ENCODE results near the gene PPP2R2B.

DNA sequence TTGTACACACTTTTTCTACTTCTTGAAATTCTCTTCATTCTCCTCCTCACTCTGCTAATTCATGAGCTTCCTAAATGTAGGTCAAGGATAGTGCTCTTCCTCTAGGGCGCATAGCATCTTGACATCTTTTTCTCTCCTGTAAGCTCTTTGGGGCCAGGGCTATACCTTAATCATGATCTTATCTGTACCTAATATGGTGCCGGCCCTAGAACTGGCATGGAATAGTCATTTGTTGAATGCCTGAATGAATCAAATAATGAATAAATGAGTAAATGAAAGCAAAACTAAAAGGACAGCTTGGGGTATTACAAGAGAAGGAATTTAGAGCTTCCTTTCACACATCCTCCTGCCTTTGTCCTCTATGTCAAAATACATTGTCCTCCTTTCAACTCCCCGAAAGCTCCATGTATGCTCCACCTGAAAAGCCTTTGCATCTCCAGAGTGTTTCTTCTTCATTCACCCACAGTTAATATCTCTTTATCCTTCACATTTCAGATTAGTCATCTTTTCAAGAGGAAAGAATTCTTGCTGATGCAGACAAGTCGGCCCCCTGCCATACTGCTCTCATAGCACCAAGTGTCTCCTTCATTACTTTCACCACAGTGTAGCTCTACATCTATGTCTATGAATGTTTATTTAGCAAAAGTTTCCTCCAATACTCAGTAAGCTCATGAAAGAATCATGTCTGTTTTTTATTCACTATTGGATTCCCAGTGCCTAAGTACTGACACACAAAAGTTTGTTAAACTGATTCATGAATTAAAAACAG lies 16.4 kb upstream of the PPP2R2B start:
- TF ChIP-seq, protein P1, sequence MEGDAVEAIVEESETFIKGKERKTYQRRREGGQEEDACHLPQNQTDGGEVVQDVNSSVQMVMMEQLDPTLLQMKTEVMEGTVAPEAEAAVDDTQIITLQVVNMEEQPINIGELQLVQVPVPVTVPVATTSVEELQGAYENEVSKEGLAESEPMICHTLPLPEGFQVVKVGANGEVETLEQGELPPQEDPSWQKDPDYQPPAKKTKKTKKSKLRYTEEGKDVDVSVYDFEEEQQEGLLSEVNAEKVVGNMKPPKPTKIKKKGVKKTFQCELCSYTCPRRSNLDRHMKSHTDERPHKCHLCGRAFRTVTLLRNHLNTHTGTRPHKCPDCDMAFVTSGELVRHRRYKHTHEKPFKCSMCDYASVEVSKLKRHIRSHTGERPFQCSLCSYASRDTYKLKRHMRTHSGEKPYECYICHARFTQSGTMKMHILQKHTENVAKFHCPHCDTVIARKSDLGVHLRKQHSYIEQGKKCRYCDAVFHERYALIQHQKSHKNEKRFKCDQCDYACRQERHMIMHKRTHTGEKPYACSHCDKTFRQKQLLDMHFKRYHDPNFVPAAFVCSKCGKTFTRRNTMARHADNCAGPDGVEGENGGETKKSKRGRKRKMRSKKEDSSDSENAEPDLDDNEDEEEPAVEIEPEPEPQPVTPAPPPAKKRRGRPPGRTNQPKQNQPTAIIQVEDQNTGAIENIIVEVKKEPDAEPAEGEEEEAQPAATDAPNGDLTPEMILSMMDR (IDR thresholded peaks at IDR 0.05) = no peak
- no peak for TF ChIP-seq POLR2A (IDR thresholded peaks at IDR 0.05)
